GM18909 (cell line): ENCODE data around the gene SRR.
A peak's percentile ranks its signal among the peaks of the same experiment; 100 is the strongest.
"Not testable (repeated sequence)": the region's sequence is repeated elsewhere in the genome, so short reads cannot be mapped to it uniquely, and the experiment has no call there.

Experiments used
- ATAC-seq: cut with Tn5 transposase; IDR thresholded peaks from one replicate; pipeline ENCODE4 v1.9.1; 2021; ENCODE audit warnings: mild to moderate bottlenecking; ENCODE audit not compliant: unreplicated experiment, poor library complexity

Gene SRR

DNA sequence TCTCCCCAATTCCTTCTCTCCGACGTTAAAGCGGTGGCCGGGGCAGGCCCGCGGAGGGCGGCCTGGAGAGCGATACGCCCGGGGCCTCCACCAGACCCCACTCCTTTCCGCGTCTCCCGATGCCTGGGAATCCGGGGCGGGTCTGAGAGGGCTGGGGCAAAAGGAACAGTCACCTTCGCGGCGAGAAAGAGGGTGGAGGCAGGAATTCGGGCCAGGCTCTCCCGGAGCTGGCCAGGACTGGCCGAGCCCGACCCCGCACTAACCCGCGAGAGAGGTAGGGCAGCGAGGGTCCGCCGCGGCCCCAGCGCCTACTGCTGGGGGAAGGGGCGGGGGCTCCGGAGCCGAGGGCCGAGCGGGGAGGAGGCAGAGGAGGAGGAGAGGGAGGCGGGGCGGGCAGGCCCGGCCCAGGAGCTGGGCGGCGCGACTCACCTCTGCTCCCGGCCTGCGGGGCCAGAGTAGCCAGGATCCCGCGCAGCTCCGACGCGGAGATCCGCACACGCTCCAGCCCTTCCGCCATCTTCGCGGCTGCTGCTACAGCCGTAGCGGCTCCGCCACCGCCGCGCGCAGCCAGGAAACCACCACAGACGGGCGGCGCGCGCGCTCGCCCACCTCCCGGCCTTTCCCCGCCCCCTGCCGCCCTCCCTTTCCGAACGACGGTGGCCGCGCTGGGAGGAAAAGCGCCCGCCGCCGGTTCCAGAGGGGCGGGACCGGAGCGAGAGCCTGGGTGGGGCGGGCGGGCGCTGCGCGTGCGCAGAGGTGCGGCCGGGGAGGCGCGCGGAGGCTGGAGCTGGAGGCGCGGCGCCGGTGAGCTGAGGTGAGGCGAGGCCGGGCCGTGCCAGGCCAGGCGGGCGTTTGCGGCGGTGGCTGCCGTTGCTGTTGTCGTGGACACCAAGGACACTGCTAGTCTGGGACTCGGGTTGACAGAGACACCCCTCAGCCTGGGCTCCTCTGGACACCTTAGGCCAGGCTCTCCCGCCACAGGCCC lies at the start of gene SRR, which contains the start of gene SMG6:
SRR (plus strand) TSS at position 747 of the 985 bp plus-strand sequence. CDS start 11,611 bp downstream, outside the sequence.
SMG6 (minus strand) TSS at position 582 of the 985 bp plus-strand sequence; CDS start at position 517, 65 bp downstream.
- ATAC-seq = peak; percentile 83

DNA sequence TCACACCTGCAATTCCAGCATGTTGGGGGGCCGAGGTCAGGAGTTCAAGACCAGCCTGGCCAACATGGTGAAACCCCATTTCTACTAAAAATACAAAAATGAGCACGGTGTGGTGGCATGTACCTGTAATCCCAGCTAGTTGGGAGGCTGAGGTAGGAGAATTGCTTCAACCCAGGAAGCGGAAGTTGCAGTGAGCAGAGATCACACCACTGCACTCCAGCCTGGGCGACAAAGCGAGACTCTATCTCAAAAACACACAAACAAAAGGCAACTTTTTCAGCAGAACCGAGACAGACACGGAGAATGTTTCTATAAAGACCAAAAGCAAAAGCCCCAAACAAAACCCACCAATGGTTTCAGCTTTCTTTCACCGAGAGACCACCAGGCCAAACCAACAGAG lies 44.9 kb upstream of the SRR start:
- not testable (repeated sequence) for ATAC-seq

- ATAC-seq = peak; percentile 81
Measured at GRCh38 chr17:2259769-2260536, 43.8 kb upstream of the SRR start.

- ATAC-seq = no peak
Measured at GRCh38 chr17:2262135-2262587, 41.6 kb upstream of the SRR start.

DNA sequence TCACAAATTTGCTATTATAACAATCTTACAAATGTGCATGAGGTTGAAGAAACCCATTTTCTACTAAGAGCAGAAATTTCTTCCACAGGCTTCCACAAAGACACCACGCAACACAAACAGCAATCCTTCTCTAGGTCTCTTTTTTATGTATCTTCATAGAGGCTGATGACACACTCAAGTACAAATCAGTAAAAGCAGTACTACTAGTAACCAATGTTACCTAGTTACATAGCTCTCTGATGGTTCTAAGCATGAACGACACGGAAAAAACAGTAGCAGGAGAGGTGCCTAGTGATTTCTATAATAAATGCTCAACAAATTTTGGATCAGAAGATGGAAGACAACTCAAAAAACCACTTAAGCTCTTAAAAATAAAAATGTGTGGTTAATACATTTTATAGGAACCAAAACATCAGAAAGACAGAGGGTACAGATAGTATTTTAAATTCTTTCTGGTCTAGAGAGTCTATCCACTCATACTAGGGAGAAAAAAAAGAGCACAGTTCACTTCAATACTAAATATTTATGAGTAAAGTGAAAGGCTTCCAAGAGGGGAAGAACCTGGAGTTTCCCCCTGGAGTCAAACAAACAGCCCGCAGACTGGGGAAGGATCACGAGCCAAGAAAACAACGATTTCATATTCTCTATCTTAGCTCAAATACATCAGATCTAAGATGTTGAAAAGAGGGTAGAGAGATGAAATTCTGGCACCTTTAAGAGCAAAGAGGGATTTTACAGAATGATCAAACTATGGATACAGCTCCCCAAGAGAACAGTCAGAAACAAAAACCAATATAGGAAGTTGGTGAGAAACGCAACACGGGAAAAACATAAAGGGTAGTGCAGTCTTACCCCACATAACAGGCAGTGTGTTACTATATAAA lies 40.3 kb upstream of the SRR start:
- no peak for ATAC-seq

DNA sequence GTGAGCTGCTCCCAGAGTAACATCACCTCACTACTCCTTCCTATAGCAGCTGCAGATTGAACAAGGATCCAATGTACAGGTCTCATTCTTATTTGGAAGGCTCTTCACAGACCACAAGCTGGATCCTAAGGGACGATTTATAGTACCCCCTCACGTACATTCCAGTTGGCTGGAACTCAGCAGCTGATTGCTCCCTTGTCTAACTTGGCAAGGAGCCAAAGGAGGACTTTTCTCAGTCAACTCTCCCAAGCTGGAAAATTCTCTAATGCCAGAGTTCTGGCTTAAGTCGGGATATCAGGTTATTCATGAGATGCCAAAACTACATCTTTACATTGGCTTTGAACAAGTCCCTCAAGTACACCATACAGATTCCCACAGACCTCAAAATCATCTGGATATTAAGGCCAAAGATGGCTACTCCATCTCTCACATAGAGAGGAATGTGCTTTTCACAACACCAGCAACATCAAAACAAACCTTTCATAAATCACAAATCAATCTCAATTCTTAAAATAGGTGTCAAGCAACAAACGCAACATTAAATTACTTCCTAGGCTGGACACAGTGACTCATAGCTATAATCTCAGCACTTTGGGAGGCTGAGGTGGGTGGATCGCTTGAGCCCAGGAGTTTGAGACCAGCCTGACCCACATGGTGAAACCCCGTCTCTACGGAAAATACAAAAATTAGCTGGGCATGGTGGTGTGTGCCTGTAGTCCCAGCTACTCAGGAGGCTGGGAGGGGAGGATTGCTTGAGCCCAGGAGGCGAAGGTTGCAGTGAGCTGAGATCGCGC lies 39.5 kb upstream of the SRR start:
- ATAC-seq = no peak

- not testable (repeated sequence) for ATAC-seq
Measured at GRCh38 chr17:2265166-2265565, 38.6 kb upstream of the SRR start.

GRCh38 chr17:2266045-2266864 lies 37.5 kb upstream of the SRR start:
- ATAC-seq = peak; percentile 81

DNA sequence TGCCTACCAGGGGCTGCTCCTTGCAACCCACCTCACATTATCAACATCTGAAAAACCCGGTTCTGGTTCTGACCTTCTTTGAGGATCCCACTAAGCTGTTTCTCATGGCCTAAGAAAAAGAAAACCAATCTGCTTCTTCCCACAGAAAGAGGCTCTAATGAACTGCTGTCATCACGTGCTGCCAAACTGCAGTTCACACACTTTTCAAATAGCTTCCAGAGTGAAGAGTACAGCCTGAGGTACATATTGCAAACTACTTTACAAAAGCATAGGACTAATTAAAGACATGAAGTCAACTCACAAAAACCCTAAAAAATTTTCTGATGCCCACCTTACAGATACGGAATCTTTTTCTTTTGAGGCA lies 36.9 kb upstream of the SRR start:
- ATAC-seq = peak; percentile 18

DNA sequence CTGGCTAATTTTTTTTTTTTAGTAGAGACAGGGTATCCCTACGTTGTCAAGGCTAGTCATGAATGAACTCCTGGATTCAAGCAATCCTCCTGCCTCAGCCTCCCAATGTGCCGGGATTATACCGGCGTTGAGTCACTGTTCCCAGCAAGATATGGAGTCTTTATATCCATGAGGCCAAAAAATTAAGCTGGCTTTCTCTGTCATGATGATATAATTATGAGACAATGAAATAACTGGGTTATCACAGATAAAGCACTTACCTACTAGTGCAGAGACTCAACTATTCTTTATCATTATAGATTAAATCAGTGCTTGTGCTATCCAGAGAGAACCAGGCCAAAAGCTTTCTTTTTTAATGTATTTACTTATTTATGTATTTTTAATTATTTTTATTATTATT lies 36.4 kb upstream of the SRR start:
- no peak for ATAC-seq

DNA sequence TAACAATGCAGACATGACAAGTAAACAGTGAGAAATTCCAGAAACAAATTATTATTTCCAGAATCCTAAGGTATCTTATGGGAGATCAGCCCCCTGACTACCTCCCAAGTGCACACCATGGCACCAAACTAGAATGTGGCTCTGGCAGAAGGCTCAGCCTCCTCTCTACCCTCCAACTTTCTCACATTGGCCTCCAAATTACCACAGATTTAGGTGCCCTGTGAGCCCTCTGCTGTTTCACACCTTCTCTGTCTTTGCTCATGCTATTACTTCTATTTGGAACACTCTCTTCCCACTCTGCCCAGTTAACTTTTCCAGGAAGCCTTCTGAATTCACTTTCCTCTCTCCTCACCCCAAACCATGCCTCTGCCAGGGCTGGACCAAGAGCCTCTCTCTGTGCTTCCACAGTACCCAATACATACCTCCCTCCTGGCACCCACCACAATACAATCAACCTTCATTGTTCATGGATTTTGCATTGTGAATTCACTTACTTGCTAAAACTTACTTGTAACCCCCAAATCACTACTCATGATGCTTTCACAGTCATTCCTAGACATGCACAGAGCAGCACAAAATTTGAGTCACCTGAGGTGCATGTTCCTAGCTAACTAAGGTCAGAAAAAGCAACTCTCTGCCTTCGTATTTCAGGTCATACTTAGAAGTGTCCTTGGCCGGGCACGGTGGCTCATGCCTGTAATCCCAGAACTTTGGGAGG lies 31.6 kb upstream of the SRR start:
- no peak for ATAC-seq

GRCh38 chr17:2274414-2274813 lies 29.3 kb upstream of the SRR start:
- no peak for ATAC-seq

GRCh38 chr17:2275722-2276121 lies 28.0 kb upstream of the SRR start:
- no peak for ATAC-seq

DNA sequence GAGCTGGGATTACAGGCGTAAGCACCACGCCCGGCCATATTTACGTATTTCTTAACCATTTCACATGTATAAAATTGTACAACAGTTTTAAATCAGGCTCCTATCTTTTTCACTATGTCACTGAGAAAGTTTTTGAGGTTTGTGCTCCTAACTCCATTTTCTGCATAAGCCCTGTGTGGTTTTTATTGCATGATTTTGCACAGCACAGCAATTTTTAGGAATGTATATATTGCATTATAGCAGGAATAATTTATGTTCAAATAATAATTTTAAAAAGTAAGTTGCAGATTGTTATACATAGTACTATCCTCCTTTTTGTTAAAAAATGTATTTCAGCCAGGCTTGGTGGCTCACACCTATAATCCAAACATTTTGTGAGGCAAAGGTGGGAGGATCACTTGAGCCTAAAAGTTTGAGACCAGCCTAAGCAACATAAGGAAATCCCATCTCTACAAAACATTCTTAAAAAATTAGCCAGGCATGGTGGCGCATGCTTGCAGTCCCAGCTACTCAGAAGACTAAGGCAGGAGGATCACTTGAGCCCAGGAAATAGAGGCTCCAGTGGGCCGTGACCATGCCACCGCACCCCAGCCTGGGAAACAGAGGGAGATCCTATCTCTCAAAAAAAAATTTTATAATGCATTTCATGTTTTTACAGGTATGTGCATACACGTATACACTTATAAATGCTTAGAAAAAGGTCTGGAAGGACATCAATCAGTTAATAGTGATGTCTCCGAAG lies 26.1 kb upstream of the SRR start:
- no peak for ATAC-seq

DNA sequence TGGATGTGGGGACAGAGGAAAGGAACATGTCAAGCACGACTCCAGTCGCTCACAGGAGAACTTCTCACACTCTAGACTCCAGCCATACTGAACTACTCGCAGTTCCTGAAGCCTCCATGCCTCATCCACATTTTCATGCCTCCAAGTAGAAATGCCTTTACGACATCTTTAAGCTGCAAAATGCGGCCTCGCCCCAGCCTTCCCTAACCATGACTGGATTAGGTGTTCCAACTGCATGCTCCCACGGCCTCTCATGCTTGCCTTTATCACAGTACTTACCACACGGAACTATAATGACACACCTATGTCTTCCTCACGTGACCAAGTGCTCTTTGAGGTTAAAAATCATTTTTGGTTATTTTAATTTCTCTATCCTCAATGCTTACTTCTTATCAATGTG lies 24.0 kb upstream of the SRR start:
- ATAC-seq = no peak

DNA sequence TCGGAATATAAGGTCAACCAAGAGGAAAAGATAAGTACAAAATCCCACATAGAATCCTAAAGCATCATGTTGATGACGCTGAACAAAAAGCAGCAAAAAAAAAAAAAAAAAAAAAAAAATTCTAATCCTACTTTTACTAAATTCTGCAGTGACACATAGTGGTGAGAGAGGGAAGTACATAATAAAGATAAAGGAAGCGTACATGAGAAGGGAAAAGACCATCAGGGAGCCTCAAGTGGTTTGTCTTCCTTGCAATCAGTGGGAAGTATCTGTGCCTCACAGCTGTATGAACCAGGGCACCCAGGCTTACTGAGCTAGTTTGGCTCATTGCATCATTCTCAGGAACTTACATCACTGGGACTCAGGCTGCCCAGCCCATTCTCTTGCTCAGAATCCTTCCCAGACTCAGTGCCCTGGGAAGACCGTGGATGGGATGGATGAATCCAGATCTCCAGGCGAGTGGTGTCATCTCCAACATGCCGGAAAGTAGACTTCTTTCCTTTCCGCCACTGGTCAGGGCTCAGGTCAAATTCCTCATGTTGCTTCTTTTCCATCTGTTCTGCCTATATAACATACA lies 21.4 kb upstream of the SRR start:
- no peak for ATAC-seq

GRCh38 chr17:2283302-2283701 lies 20.4 kb upstream of the SRR start:
- ATAC-seq = no peak
